GM12878 (cell line): Measurements from ENCODE around the gene KIF21B. TPM values are rescaled to one million over a fixed set of nuclear protein-coding genes. Genes with fewer than 3 reads are reported as not detected.

Experiments used
- ATAC-seq: fragments of 200-7000 bp; cut with Tn5 transposase; 3 replicates; pipeline ENCODE4 v1.9.1; 2020; ENCODE audit warnings: mild to moderate bottlenecking, moderate library complexity
- BruUV-seq: library from RNA; stranded (reverse); fragments of 400-500 nt; replicated peaks from 2 replicates; lab custom pipeline; 2021; lab: Mats Ljungman, UMichigan
- CTCF ChIA-PET: fragments of 300-600 bp; sonication (Branson Sonifier 250); formaldehyde crosslinking; extraction: SDS; loops from one replicate; lab custom pipeline; 2021; ENCODE audit warnings: inconsistent platforms; lab: Yijun Ruan, JAX
- POLR2A ChIA-PET: fragments of 350-600 bp; formaldehyde crosslinking; extraction: SDS; loops from one replicate; lab custom pipeline; 2021; ENCODE audit warnings: inconsistent platforms; lab: Charles Lee
- RAD21 ChIA-PET: fragments of 300-600 bp; sonication (Branson Sonifier 250); formaldehyde crosslinking; loops from one replicate; lab custom pipeline; 2023; ENCODE audit warnings: antibody characterized with exemption; ENCODE audit not compliant: unreplicated experiment; lab: Charles Lee
- SMC1A ChIA-PET: fragments of 300-600 bp; sonication (Branson Sonifier 250); formaldehyde crosslinking; loops from one replicate; lab custom pipeline; 2023; ENCODE audit not compliant: unreplicated experiment, uncharacterized antibody; lab: Charles Lee
- DNase-seq: peaks from one replicate; pipeline ENCODE4 v3.0.0-alpha.2; 2011; ENCODE audit warnings: low read depth, low spot score
- FAIRE-seq: peaks from 3 replicates; lab custom pipeline; 2011; peaks lifted over from hg19 to GRCh38; lab: Jason Lieb, UNC
- H2AFZ ChIP-seq: 2 replicates; pipeline ENCODE4 v1.6.0; 2011; ENCODE audit warnings: low read depth, low read length, control low read depth; ENCODE audit not compliant: control insufficient read depth
- H3K27ac ChIP-seq: 2 replicates; pipeline ENCODE4 v1.5.1; 2011; ENCODE audit warnings: control low read depth; ENCODE audit not compliant: control insufficient read depth, insufficient read depth
- H3K27me3 ChIP-seq, 2 experiments: replicated peaks in 1 of 2; 2 replicates each; pipeline versions ENCODE4 v1.6.0 to v1.6.1; 2011; ENCODE audit warnings: low read length in 1 of 2; ENCODE audit not compliant: control insufficient read depth in 2 of 2, insufficient read depth in 2 of 2
- H3K36me3 ChIP-seq, 2 experiments: 2 replicates each; pipeline ENCODE4 v1.5.1; 2011; ENCODE audit warnings: low read length in 1 of 2; ENCODE audit not compliant: control insufficient read depth in 2 of 2, insufficient read depth in 2 of 2
- H3K4me1 ChIP-seq: 2 replicates; pipeline ENCODE4 v1.6.1; 2011; ENCODE audit warnings: mild to moderate bottlenecking, low read length, moderate library complexity, mixed read lengths; ENCODE audit not compliant: control insufficient read depth, insufficient read depth
- H3K4me2 ChIP-seq: 2 replicates; pipeline ENCODE4 v1.6.0; 2011; ENCODE audit warnings: control low read depth; ENCODE audit not compliant: control insufficient read depth, insufficient read depth
- H3K4me3 ChIP-seq: fragments of 200-600 bp; sonication (generic); 2 replicates; pipeline ENCODE4 v1.5.1; 2016
- H3K79me2 ChIP-seq: 2 replicates; pipeline ENCODE4 v1.6.0; 2011; ENCODE audit warnings: low read length; ENCODE audit not compliant: control insufficient read depth, insufficient read depth
- H3K9ac ChIP-seq: 2 replicates; pipeline ENCODE4 v1.8.0; 2011; ENCODE audit warnings: low read length, control low read depth, mixed read lengths; ENCODE audit not compliant: control insufficient read depth, insufficient read depth
- H3K9me3 ChIP-seq: replicated peaks from 3 replicates; pipeline ENCODE4 v1.5.1; 2011; ENCODE audit warnings: mild to moderate bottlenecking, low read length; ENCODE audit not compliant: control insufficient read depth, insufficient read depth
- H4K20me1 ChIP-seq: 2 replicates; pipeline ENCODE4 v1.6.0; 2011; ENCODE audit not compliant: control insufficient read depth, insufficient read depth
- CEBPB ChIP-seq, 2 experiments: fragments of 150-350 bp in 1 of 2; IDR thresholded peaks; 2 replicates each; pipeline ENCODE4 v1.6.1; 2012 to 2014; ENCODE audit warnings: low read depth in 2 of 2, low read length in 2 of 2, borderline replicate concordance in 1 of 2, inconsistent platforms in 1 of 2
- ETV6 ChIP-seq, 2 experiments: fragments of 450-650 bp in 1 of 2; IDR thresholded peaks in 1 of 2; conservative IDR thresholded peaks in 1 of 2; 2 replicates each; pipeline ENCODE4 v1.6.1; 2014; ENCODE audit warnings: antibody characterized with exemption in 1 of 2, borderline replicate concordance in 1 of 2, low read depth in 1 of 2, mild to moderate bottlenecking in 1 of 2, moderate library complexity in 1 of 2
- MEF2A ChIP-seq: IDR thresholded peaks from 2 replicates; pipeline ENCODE4 v1.6.1; 2011; ENCODE audit warnings: low read depth, mild to moderate bottlenecking, low read length, moderate library complexity; ENCODE audit not compliant: insufficient read depth
- NFXL1 ChIP-seq: fragments of 450-650 bp; IDR thresholded peaks from 2 replicates; pipeline ENCODE4 v1.6.1; 2017; ENCODE audit warnings: antibody characterized with exemption, mild to moderate bottlenecking, borderline replicate concordance
- POLR2AphosphoS2 ChIP-seq: IDR thresholded peaks from 2 replicates; pipeline ENCODE4 v1.6.1; 2011; ENCODE audit warnings: low read depth, mild to moderate bottlenecking, low read length, improper control_type of control experiment, moderate library complexity
- RELA ChIP-seq: fragments of 450-650 bp; IDR thresholded peaks from 2 replicates; pipeline ENCODE4 v1.8.0; 2014; ENCODE audit warnings: borderline replicate concordance; ENCODE audit not compliant: partially characterized antibody
- SMAD1 ChIP-seq: fragments of 450-650 bp; IDR thresholded peaks from 2 replicates; pipeline ENCODE4 v1.6.1; 2018; ENCODE audit warnings: mild to moderate bottlenecking, low read depth; ENCODE audit not compliant: partially characterized antibody
- STAT1 ChIP-seq: fragments of 450-650 bp; conservative IDR thresholded peaks from 2 replicates; pipeline ENCODE4 v1.6.1; 2014; ENCODE audit warnings: antibody characterized with exemption, mild to moderate bottlenecking
- WGBS: methylation state at CpG from one replicate; pipeline ENCODE4 v1.1.6; 2016; ENCODE audit warnings: low lambda C conversion rate; ENCODE audit not compliant: insufficient replicate concordance, insufficient coverage; ENCODE audit errors: missing lambda C conversion rate; 5-methylcytosine and 5-hydroxymethylcytosine counted together
- in situ Hi-C: fragments of 300-500 bp; cut with MboI; formaldehyde crosslinking; loops from 9 replicates; pipeline ENCODE4 v1.14.3; 2018; ENCODE audit warnings: mixed read lengths
- intact Hi-C: fragments of 100-400 bp; cut with micrococcal nuclease; formaldehyde crosslinking; loops from one replicate; pipeline ENCODE4 v1.14.2; 2022; ENCODE audit not compliant: unreplicated experiment
- polyA plus RNA-seq, 11 experiments: library from polyadenylated mRNA; depleted of rRNA in 4 of 11; unstranded in 6 of 11; stranded (reverse) in 5 of 11; fragments of >200 nt; fragmentation: Nextera tagmentation in 4 of 11; fragmentation: Illumina TruSeq in 1 of 11; extraction: Ambion mirVana in 4 of 11; extraction: Trizol in 1 of 11; gene quantifications; 1 replicate in 1 of 11; 2 replicates in 10 of 11; pipeline versions ENCODE4 v1.2.1 to v1.2.3, GENCODE V29; 2011 to 2016; ENCODE audit warnings: inconsistent platforms in 2 of 11, missing spikeins in 2 of 11, low read depth in 1 of 11
- total RNA-seq, 4 experiments: library from RNA; depleted of rRNA in 3 of 4; stranded (reverse); fragments of >200 nt in 3 of 4; fragmentation: Illumina TruSeq in 1 of 4; extraction: Trizol in 1 of 4; gene quantifications; 2 replicates each; pipeline versions ENCODE4 v1.2.1 to v1.2.3, GENCODE V29; 2013 to 2021
- TF ChIP-seq, protein P1 (sequence below): IDR thresholded peaks from 2 replicates; pipeline ENCODE4 v1.6.1; 2012; ENCODE audit warnings: low read depth, low read length, improper control_type of control experiment
- TF ChIP-seq, protein P2 (sequence below), 3 experiments: IDR thresholded peaks in 2 of 3; conservative IDR thresholded peaks in 1 of 3; 2 replicates each; pipeline ENCODE4 v1.5.1; 2011; ENCODE audit warnings: low read depth in 3 of 3, low read length in 3 of 3, mild to moderate bottlenecking in 3 of 3, control low read depth in 2 of 3, moderate library complexity in 2 of 3, inconsistent platforms in 1 of 3, mixed read lengths in 1 of 3; ENCODE audit not compliant: control insufficient read depth in 2 of 3, insufficient read depth in 1 of 3; ENCODE audit errors: extremely low read depth in 1 of 3

The KIF21B gene
- total and polyA plus RNA-seq, 10 of the 15 experiments (the other 5 are each of a cell fraction or from before 2014, with no cell fraction given): 2.3 to 47.7 (median 12.6) TPM

- H3K4me1 ChIP-seq: no peaks in the 10 kb centered on the region
- in situ Hi-C loops (no loop called here), intact Hi-C loops (no loop called here)
- no peak overlapping the region for H3K9ac ChIP-seq
- WGBS: 93% methylated on average over 11 of the region's 11 CpGs
- H3K4me2 ChIP-seq: no peak overlapping the region
- no peak overlapping the region for H3K4me3 ChIP-seq
- SMC1A ChIA-PET: no interaction called here
- FAIRE-seq (no peak), ATAC-seq (no peak), DNase-seq (no peak)
- H3K27me3 ChIP-seq: no peaks in the 10 kb centered on the region
- H2AFZ ChIP-seq: no peak overlapping the region
- TF ChIP-seq POLR2AphosphoS2 (no peak), MEF2A (no peak), NFXL1 (no peak), SMAD1 (no peak), ETV6 (conservative IDR thresholded peaks at IDR 0.05 in 1 of 2, IDR thresholded peaks at IDR 0.05 in 1 of 2; ENCODE audit: borderline replicate concordance in 1 of 2, low read depth in 1 of 2) (no peak), STAT1 (no peak), RELA (no peak), CEBPB (IDR thresholded peaks at IDR 0.05; ENCODE audit: borderline replicate concordance in 1 of 2, low read depth in 2 of 2, low read length in 2 of 2) (no peak)
- TF ChIP-seq, protein P1, sequence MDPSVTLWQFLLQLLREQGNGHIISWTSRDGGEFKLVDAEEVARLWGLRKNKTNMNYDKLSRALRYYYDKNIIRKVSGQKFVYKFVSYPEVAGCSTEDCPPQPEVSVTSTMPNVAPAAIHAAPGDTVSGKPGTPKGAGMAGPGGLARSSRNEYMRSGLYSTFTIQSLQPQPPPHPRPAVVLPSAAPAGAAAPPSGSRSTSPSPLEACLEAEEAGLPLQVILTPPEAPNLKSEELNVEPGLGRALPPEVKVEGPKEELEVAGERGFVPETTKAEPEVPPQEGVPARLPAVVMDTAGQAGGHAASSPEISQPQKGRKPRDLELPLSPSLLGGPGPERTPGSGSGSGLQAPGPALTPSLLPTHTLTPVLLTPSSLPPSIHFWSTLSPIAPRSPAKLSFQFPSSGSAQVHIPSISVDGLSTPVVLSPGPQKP: no peak
- TF ChIP-seq, protein P2, sequence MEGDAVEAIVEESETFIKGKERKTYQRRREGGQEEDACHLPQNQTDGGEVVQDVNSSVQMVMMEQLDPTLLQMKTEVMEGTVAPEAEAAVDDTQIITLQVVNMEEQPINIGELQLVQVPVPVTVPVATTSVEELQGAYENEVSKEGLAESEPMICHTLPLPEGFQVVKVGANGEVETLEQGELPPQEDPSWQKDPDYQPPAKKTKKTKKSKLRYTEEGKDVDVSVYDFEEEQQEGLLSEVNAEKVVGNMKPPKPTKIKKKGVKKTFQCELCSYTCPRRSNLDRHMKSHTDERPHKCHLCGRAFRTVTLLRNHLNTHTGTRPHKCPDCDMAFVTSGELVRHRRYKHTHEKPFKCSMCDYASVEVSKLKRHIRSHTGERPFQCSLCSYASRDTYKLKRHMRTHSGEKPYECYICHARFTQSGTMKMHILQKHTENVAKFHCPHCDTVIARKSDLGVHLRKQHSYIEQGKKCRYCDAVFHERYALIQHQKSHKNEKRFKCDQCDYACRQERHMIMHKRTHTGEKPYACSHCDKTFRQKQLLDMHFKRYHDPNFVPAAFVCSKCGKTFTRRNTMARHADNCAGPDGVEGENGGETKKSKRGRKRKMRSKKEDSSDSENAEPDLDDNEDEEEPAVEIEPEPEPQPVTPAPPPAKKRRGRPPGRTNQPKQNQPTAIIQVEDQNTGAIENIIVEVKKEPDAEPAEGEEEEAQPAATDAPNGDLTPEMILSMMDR (IDR thresholded peaks at IDR 0.05 in 2 of 3, conservative IDR thresholded peaks at IDR 0.05 in 1 of 3; ENCODE audit: control insufficient read depth in 2 of 3, extremely low read depth in 1 of 3, insufficient read depth in 1 of 3, low read depth in 3 of 3, low read length in 3 of 3): no peak
- no peaks in the 10 kb centered on the region for H4K20me1 ChIP-seq
- RAD21 ChIA-PET: no interaction called here
- peaks cover 12 to 47% of the 10 kb centered on the region in 2 experiments; a peak in 3 of 4 replicates for H3K36me3 ChIP-seq
- no peak overlapping the region for H3K27ac ChIP-seq
- CTCF ChIA-PET: no interaction called here
- POLR2A ChIA-PET: no interaction called here
- no TSS peak for BruUV-seq
- no peaks in the 10 kb centered on the region for H3K9me3 ChIP-seq
- H3K79me2 ChIP-seq: no peaks in the 10 kb centered on the region
Measured at GRCh38 chr1:201001962-201002361, 21.6 kb downstream of the KIF21B start.
